ENCODE results near the gene ERC2. TPM values are rescaled to one million over a fixed set of nuclear protein-coding genes. Genes with fewer than 3 reads are reported as not detected.
A peak's percentile ranks its signal among the peaks of the same experiment; 100 is the strongest.

Gene ERC2
- total and polyA plus RNA-seq, 2 of the 13 experiments (the other 11 are each of a cell fraction or from before 2014, with no cell fraction given): 0.16 to 0.22 TPM

DNA sequence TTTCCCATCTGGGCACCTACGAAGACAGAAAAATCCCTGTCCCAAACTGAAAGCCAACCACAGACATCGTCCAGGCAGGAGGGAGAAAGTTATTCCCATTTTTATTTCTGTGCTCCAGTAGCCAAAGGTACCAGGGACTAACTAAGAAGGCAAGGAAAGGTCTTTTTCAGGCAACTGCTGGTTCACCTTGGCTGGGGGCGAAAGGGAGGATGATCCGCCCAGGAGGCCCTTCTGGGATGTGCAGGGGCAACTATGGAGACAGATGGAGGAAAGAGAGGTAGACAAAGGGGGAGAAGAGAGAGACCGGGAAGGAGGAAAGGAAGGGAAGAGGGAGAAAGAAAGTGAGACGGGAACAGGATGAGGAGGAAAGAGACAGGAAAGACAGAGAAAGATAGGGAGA, 994.5 kb downstream of the ERC2 start:
- FAIRE-seq (no peak), ATAC-seq (no peak), DNase-seq (ENCODE audit: low spot score) (no peak)
- Histone ChIP-seq H3K27me3 (ENCODE audit: control insufficient read depth in 1 of 2, insufficient read depth in 2 of 2, low read length in 2 of 2) (no peaks in the 10 kb centered on the region), H3K4me3 (replicated peaks in 1 of 3; ENCODE audit: insufficient read depth in 1 of 3, low read depth in 2 of 3, low read length in 3 of 3) (no peak overlapping the region), H4K20me1 (ENCODE audit: insufficient read depth, low read length) (no peaks in the 10 kb centered on the region), H3K4me1 (ENCODE audit: insufficient read depth, low read length) (no peaks in the 10 kb centered on the region), H3K4me2 (ENCODE audit: low read depth, low read length) (no peak overlapping the region), H2AFZ (ENCODE audit: low read length) (no peak overlapping the region), H3K27ac (ENCODE audit: extremely low read length, insufficient read depth, low read length) (no peak overlapping the region), H3K9ac (ENCODE audit: insufficient read depth, low read depth, low read length) (no peak overlapping the region), H3K79me2 (ENCODE audit: insufficient read depth, low read length) (no peaks in the 10 kb centered on the region), H3K9me3 (ENCODE audit: low read length) (no peaks in the 10 kb centered on the region), H3K36me3 (replicated peaks in 1 of 2; ENCODE audit: control insufficient read depth in 1 of 2, insufficient read depth in 2 of 2, low read length in 2 of 2) (no peaks in the 10 kb centered on the region)
- ChIA-PET POLR2A (no interaction called here), CTCF (ENCODE audit: low intra/inter-chr PET ratio, low total read pairs) (no interaction called here)
- 37% methylated on average over 6 of the region's 6 CpGs for whole genome bisulfite sequencing (ENCODE audit: low lambda C conversion rate)
- intact Hi-C loops (cut with micrococcal nuclease; ENCODE audit: unreplicated experiment): no loop called here
- BruUV-seq (replicated peaks): no TSS peak
- TF ChIP-seq ZNF609 (CRISPR knock-in tag; IDR thresholded peaks at IDR 0.05; ENCODE audit: borderline replicate concordance): no peak
- in situ Hi-C loops (cut with HindIII; ENCODE audit: extremely low pct_ligation_motif_present, low pct_unique_long_range_greater_than_20kb): no loop called here

DNA sequence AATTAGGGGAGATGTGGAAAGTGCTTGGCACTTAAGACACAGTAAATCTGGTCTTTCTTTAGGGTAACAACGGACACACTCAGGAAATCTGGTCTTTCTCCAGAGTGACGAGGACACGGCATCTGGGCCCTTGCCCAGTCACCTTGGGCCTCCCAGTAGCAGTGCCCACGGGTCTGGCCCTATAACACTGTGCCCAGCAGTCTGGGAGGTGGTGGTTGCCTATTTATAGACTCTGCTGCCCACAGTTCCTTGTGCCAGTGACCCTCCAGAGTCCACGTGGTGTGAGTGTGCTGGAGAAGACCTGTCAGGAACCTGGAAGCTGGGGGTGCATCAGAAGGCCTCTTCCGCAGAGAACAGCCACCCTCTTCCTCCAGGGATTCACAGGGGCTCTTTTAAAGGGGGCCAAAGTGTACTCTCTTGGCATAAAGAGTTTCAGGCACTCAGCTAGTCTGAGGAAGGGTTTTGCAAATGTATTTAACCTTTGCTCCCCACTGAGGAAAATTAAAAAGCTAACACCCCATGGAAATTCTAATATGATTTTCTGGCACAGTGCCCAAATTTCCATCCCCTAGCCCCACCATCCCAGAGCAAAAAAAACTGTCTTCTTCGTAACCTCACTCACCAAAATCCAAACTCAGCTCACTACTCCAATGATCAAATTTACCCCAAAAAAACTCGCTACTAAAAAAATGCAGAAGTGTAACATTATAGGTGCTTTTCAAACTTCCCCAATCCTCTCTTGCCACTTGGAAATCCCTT, 996.6 kb downstream of the ERC2 start:
- in situ Hi-C loops (cut with HindIII; ENCODE audit: extremely low pct_ligation_motif_present, low pct_unique_long_range_greater_than_20kb) (no loop called here), intact Hi-C loops (cut with micrococcal nuclease; ENCODE audit: unreplicated experiment) (no loop called here)
- Histone ChIP-seq H3K4me2 (ENCODE audit: low read depth, low read length) (no peak overlapping the region), H3K79me2 (ENCODE audit: insufficient read depth, low read length) (no peaks in the 10 kb centered on the region), H3K4me1 (ENCODE audit: insufficient read depth, low read length) (no peaks in the 10 kb centered on the region), H4K20me1 (ENCODE audit: insufficient read depth, low read length) (no peaks in the 10 kb centered on the region), H3K27ac (ENCODE audit: extremely low read length, insufficient read depth, low read length) (no peak overlapping the region), H3K4me3 (replicated peaks in 1 of 3; ENCODE audit: insufficient read depth in 1 of 3, low read depth in 2 of 3, low read length in 3 of 3) (no peak overlapping the region), H3K27me3 (ENCODE audit: control insufficient read depth in 1 of 2, insufficient read depth in 2 of 2, low read length in 2 of 2) (no peaks in the 10 kb centered on the region), H2AFZ (ENCODE audit: low read length) (no peak overlapping the region), H3K9ac (ENCODE audit: insufficient read depth, low read depth, low read length) (no peak overlapping the region), H3K9me3 (ENCODE audit: low read length) (no peaks in the 10 kb centered on the region), H3K36me3 (replicated peaks in 1 of 2; ENCODE audit: control insufficient read depth in 1 of 2, insufficient read depth in 2 of 2, low read length in 2 of 2) (no peaks in the 10 kb centered on the region)
- FAIRE-seq: no peak
- ChIA-PET CTCF (ENCODE audit: low intra/inter-chr PET ratio, low total read pairs) (no interaction called here), POLR2A (no interaction called here)
- no TSS peak for BruUV-seq (replicated peaks)
- TF ChIP-seq POGZ (CRISPR knock-in tag; IDR thresholded peaks at IDR 0.05): no peak
- TF ChIP-seq LCORL (IDR thresholded peaks at IDR 0.05): peak; percentile 50; the same call in 1 of the 2 replicates
- no peak for TF ChIP-seq LCORL (CRISPR knock-in tag; IDR thresholded peaks at IDR 0.05)
- ATAC-seq: no peak
- no peak for DNase-seq (ENCODE audit: low spot score)
- WGBS (ENCODE audit: low lambda C conversion rate): 6% methylated on average over 7 of the region's 8 CpGs
